Measurements from ENCODE around the gene ALPP.

GRCh38 chr2:232420463-232421188 is 42.1 kb downstream of the ALPP start:
- TF ChIP-seq CTCF (conservative IDR thresholded peaks at IDR 0.05; ENCODE audit: low read depth, low read length) (0 out of 2 replicates have a peak, but pooled peaks have one; percentile 13), EZH2 (IDR thresholded peaks at IDR 0.05; ENCODE audit: low read length, unreplicated experiment) (no peak)

Data from PC-3 (cell line).